Loucy (cell line): Measurements from ENCODE around the gene GDPD5.

Source experiments
- H2AFZ ChIP-seq: fragments of 200-600 bp; sonication (generic); 2 replicates; pipeline ENCODE4 v1.6.0; 2016; ENCODE audit warnings: antibody characterized with exemption, mild to moderate bottlenecking, low read length, moderate library complexity
- H3F3A ChIP-seq: fragments of 200-600 bp; 2 replicates; pipeline ENCODE4 v1.6.0; 2016; ENCODE audit warnings: antibody characterized with exemption, low read depth, mild to moderate bottlenecking
- H3K27me3 ChIP-seq: fragments of 200-600 bp; sonication (generic); 2 replicates; pipeline ENCODE4 v1.6.1; 2014; ENCODE audit warnings: low read length, mild to moderate bottlenecking; ENCODE audit not compliant: insufficient read depth, poor library complexity, severe bottlenecking
- H3K36me3 ChIP-seq: fragments of 200-600 bp; sonication (generic); 2 replicates; pipeline ENCODE4 v1.6.1; 2016; ENCODE audit warnings: low read length; ENCODE audit not compliant: insufficient read depth
- H3K4me1 ChIP-seq: fragments of 200-600 bp; sonication (generic); 2 replicates; pipeline ENCODE4 v1.5.1; 2014; ENCODE audit warnings: low read length, mild to moderate bottlenecking; ENCODE audit not compliant: insufficient read depth, poor library complexity, severe bottlenecking
- H3K4me2 ChIP-seq: fragments of 200-600 bp; sonication (generic); 2 replicates; pipeline ENCODE4 v1.6.0; 2014; ENCODE audit warnings: antibody characterized with exemption, low read length, low read depth, mild to moderate bottlenecking; ENCODE audit not compliant: poor library complexity, severe bottlenecking
- H3K4me3 ChIP-seq: fragments of 200-600 bp; sonication (generic); 2 replicates; pipeline ENCODE4 v1.5.1; 2014; ENCODE audit warnings: low read length, mild to moderate bottlenecking, mixed read lengths; ENCODE audit not compliant: poor library complexity, severe bottlenecking
- H3K79me2 ChIP-seq: fragments of 200-600 bp; sonication (generic); 2 replicates; pipeline ENCODE4 v1.6.1; 2014; ENCODE audit warnings: low read length; ENCODE audit not compliant: insufficient read depth
- H3K9ac ChIP-seq: fragments of 200-600 bp; sonication (generic); 2 replicates; pipeline ENCODE4 v1.6.0; 2014; ENCODE audit warnings: mild to moderate bottlenecking, low read depth, low read length, moderate library complexity; ENCODE audit not compliant: poor library complexity, severe bottlenecking
- H3K9me2 ChIP-seq: fragments of 200-600 bp; sonication (generic); replicated peaks from 2 replicates; pipeline ENCODE4 v1.6.1; 2016; ENCODE audit warnings: low read depth, low read length, mixed read lengths
- H3K9me3 ChIP-seq: fragments of 200-600 bp; sonication (generic); 2 replicates; pipeline ENCODE4 v1.6.1; 2014; ENCODE audit warnings: mild to moderate bottlenecking, antibody characterized with exemption, low read length, low read depth; ENCODE audit not compliant: insufficient read depth
- H4K20me1 ChIP-seq: fragments of 200-600 bp; sonication (generic); 2 replicates; pipeline ENCODE4 v1.6.0; 2014; ENCODE audit warnings: antibody characterized with exemption, low read length, mild to moderate bottlenecking; ENCODE audit not compliant: insufficient read depth, poor library complexity, severe bottlenecking
- EZH2phosphoT487 ChIP-seq: fragments of 200-600 bp; IDR thresholded peaks from 2 replicates; pipeline ENCODE4 v1.6.1; 2018; ENCODE audit warnings: antibody characterized with exemption, mild to moderate bottlenecking, moderate library complexity, borderline replicate concordance
- TF ChIP-seq, protein P1 (sequence below): fragments of 200-600 bp; sonication (generic); conservative IDR thresholded peaks from 2 replicates; pipeline ENCODE4 v1.5.1; 2014; ENCODE audit warnings: mild to moderate bottlenecking, antibody characterized with exemption, low read length

The GDPD5 gene

DNA sequence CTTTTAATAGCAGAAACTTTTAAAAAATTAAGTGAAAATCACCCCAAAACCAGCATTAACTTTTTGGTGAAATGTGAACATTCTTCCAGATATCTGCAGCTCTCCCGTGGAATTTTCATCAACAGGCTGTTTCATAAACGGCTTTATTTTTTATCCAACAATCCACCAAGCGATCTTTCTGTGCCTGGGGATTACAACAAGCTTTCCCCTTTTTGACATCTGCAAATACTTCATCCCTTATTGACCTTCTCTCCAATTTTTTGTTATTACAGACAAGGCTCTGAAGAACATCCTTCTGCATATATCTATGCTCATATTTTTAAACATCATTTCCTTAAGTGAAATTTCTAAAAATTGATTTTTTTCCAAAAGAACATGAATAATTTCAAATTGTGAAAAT is 30.5 kb upstream of the GDPD5 start:
- H3K9ac ChIP-seq = no peak overlapping the region
- peaks cover 43% of the 10 kb centered on the region for H3K27me3 ChIP-seq
- no peaks in the 10 kb centered on the region for H3K79me2 ChIP-seq
- H3K4me1 ChIP-seq = no peaks in the 10 kb centered on the region
- no peaks in the 10 kb centered on the region for H3K9me3 ChIP-seq
- TF ChIP-seq EZH2phosphoT487 = no peak
- TF ChIP-seq, protein P1, sequence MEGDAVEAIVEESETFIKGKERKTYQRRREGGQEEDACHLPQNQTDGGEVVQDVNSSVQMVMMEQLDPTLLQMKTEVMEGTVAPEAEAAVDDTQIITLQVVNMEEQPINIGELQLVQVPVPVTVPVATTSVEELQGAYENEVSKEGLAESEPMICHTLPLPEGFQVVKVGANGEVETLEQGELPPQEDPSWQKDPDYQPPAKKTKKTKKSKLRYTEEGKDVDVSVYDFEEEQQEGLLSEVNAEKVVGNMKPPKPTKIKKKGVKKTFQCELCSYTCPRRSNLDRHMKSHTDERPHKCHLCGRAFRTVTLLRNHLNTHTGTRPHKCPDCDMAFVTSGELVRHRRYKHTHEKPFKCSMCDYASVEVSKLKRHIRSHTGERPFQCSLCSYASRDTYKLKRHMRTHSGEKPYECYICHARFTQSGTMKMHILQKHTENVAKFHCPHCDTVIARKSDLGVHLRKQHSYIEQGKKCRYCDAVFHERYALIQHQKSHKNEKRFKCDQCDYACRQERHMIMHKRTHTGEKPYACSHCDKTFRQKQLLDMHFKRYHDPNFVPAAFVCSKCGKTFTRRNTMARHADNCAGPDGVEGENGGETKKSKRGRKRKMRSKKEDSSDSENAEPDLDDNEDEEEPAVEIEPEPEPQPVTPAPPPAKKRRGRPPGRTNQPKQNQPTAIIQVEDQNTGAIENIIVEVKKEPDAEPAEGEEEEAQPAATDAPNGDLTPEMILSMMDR = no peak
- no peaks in the 10 kb centered on the region for H4K20me1 ChIP-seq
- no peak overlapping the region for H3K4me2 ChIP-seq
- H3K36me3 ChIP-seq = no peaks in the 10 kb centered on the region
- H2AFZ ChIP-seq = no peak overlapping the region
- H3K9me2 ChIP-seq = no peaks in the 10 kb centered on the region
- H3F3A ChIP-seq = no peaks in the 10 kb centered on the region
- H3K4me3 ChIP-seq = no peak overlapping the region

DNA sequence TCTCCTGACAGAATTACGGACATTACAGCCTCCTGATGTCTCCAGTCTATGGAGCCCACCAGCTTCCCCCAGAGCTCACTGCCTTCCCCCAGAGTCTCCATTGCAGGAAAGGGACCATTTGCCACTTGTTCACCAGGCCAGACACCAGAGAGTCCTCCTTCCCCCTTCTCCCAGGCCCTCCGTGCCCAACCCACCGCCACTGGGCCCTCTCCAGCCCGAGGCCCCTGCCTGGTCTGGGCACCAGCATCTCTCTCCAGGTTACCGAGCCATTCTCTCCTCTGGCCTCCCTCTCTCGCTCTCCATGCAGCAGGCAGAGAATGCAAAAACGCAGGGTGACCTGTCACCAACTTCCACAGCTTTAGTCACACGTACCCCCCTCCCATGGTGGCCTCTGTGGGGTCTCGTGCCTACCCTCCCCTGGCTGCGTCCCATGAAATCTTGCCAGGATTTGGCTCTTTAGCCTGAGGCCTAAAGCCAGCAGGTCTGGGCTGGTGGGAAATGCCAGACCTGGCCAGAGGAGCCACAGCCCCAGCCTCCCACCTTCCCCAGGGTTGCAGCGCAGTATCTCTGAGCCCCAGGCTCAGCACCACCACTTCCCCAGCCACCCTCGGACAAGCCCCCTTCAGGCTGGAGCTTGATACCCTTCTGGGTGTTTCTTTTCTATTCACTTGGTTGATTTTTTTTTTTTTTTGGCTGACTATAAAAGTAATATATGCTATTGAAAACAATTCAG is 29.5 kb upstream of the GDPD5 start:
- Histone ChIP-seq H2AFZ (no peak overlapping the region), H3K79me2 (no peaks in the 10 kb centered on the region), H3K4me3 (no peak overlapping the region), H3K9me2 (no peaks in the 10 kb centered on the region), H3F3A (no peaks in the 10 kb centered on the region), H3K4me1 (no peaks in the 10 kb centered on the region), H3K27me3 (peaks cover 33% of the 10 kb centered on the region), H3K36me3 (no peaks in the 10 kb centered on the region), H4K20me1 (no peaks in the 10 kb centered on the region), H3K4me2 (no peak overlapping the region), H3K9ac (no peak overlapping the region), H3K9me3 (no peaks in the 10 kb centered on the region)
- TF ChIP-seq, protein P1 = no peak
- TF ChIP-seq EZH2phosphoT487 = no peak

DNA sequence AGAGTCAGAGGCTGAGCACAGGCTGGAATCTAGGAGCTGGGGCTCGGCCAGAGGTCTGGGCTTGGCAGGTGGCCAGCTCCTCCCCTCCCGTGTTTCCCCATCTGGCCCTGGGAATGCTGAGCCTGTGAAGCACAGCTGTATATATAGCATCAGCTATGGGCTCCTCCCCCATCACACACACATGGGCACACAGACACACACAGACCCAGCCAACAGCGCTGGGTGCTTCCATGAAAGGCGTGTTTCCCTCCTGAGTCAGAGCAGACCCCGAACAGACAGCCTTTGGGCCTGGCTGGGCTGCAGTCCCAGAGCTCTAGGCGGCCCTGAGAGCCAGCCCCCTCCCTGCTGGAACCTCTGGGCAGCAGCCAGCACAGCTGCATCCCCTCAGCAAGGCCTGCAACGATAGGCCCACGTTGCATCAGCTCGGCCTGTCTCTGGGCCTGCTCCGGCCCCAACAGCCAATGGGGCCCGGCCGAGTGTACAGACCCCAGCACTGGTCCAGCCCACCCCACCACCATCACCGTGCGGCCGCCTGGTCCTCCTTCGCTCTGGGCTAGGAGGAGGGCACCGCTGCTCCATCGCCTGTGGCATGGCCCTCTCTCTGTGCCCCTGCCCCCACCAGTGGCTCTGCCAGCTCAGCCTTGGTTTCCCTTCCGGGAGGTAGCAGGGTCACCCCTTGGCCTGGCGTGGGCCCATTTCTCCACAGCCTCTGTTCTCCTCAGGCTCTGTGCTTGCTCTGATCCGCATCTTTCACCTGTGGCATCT is 28.7 kb upstream of the GDPD5 start:
- Histone ChIP-seq H3K9ac (no peak overlapping the region), H2AFZ (no peak overlapping the region), H3K4me2 (no peak overlapping the region)

More for the DNA sequence above, 28.7 kb upstream of the GDPD5 start:
- Histone ChIP-seq H3K27me3 (peaks cover 33% of the 10 kb centered on the region), H3K4me3 (no peak overlapping the region), H3K9me3 (no peaks in the 10 kb centered on the region), H3K36me3 (no peaks in the 10 kb centered on the region), H4K20me1 (no peaks in the 10 kb centered on the region), H3F3A (no peaks in the 10 kb centered on the region), H3K4me1 (no peaks in the 10 kb centered on the region), H3K9me2 (no peaks in the 10 kb centered on the region), H3K79me2 (no peaks in the 10 kb centered on the region)
- no peak for TF ChIP-seq EZH2phosphoT487
- TF ChIP-seq, protein P1 = no peak
